HG03108 (cell line): ENCODE data around the gene LZTR1.

Experiments
- ATAC-seq: cut with Tn5 transposase; IDR thresholded peaks from one replicate; pipeline ENCODE4 v1.9.1; 2021; ENCODE audit warnings: moderate library complexity; ENCODE audit not compliant: unreplicated experiment

Gene LZTR1

GRCh38 chr22:20949698-20950183, 32.4 kb upstream of the LZTR1 start:
- no peak for ATAC-seq

GRCh38 chr22:20951151-20951931, 30.8 kb upstream of the LZTR1 start:
- ATAC-seq = no peak

- ATAC-seq = no peak
Observed at GRCh38 chr22:20951932-20952380, 30.1 kb upstream of the LZTR1 start.

GRCh38 chr22:20952544-20953341, 29.4 kb upstream of the LZTR1 start:
- ATAC-seq = no peak

GRCh38 chr22:20953342-20953608, 28.8 kb upstream of the LZTR1 start:
- no peak for ATAC-seq

- ATAC-seq = no peak
Observed at GRCh38 chr22:20953668-20954500, 28.2 kb upstream of the LZTR1 start.

- ATAC-seq = no peak
Observed at GRCh38 chr22:20955548-20955947, 26.5 kb upstream of the LZTR1 start.

- ATAC-seq = no peak
Observed at GRCh38 chr22:20956258-20957101, 25.6 kb upstream of the LZTR1 start.

GRCh38 chr22:20957102-20957682, 24.9 kb upstream of the LZTR1 start:
- ATAC-seq = no peak

GRCh38 chr22:20957683-20958431, 24.2 kb upstream of the LZTR1 start:
- ATAC-seq = no peak

- ATAC-seq = no peak
Observed at GRCh38 chr22:20959578-20960461, 22.3 kb upstream of the LZTR1 start.

GRCh38 chr22:20960609-20961008, 21.5 kb upstream of the LZTR1 start:
- no peak for ATAC-seq

GRCh38 chr22:20962491-20962945, 19.6 kb upstream of the LZTR1 start:
- ATAC-seq = no peak

GRCh38 chr22:20963201-20964052, 18.7 kb upstream of the LZTR1 start:
- no peak for ATAC-seq

- ATAC-seq = no peak
Observed at GRCh38 chr22:20964090-20964798, 17.9 kb upstream of the LZTR1 start.

GRCh38 chr22:20964799-20965103, 17.3 kb upstream of the LZTR1 start:
- no peak for ATAC-seq
